CD14-positive monocyte (primary cell): ENCODE measurements around the gene PKN3. TPM values are rescaled to one million over a fixed set of nuclear protein-coding genes. Genes with fewer than 3 reads are reported as not detected.
"Not testable (repeated sequence)": the region's sequence is repeated elsewhere in the genome, so short reads cannot be mapped to it uniquely, and the experiment has no call there.

Experiments
- DNase-seq, 3 donors: peaks; one replicate each; pipeline ENCODE4 v3.0.0-alpha.2; 2011 to 2022
- H2AFZ ChIP-seq: 2 replicates; pipeline ENCODE4 v1.6.0; 2012; ENCODE audit warnings: mild to moderate bottlenecking, low read depth, low read length, inconsistent platforms; ENCODE audit not compliant: insufficient read depth, poor library complexity, severe bottlenecking
- H3K27ac ChIP-seq, 2 donors: 1 replicate in 1 of 2; 2 replicates in 1 of 2; pipeline ENCODE4 v1.5.1; 2012 to 2013; ENCODE audit warnings: low read length in 2 of 2, control low read depth in 1 of 2, inconsistent platforms in 1 of 2, low read depth in 1 of 2, mild to moderate bottlenecking in 1 of 2
- H3K27me3 ChIP-seq, 2 donors: one replicate each; pipeline versions ENCODE4 v1.6.0 to v1.6.1; 2011 to 2013; ENCODE audit warnings: low read length in 2 of 2; ENCODE audit not compliant: control insufficient read depth in 2 of 2, insufficient read depth in 2 of 2
- H3K36me3 ChIP-seq, 2 donors: replicated peaks in 1 of 2; 1 replicate in 1 of 2; 2 replicates in 1 of 2; pipeline versions ENCODE4 v1.5.1 to v1.6.1; 2012 to 2013; ENCODE audit warnings: low read length in 2 of 2, control low read depth in 1 of 2, inconsistent platforms in 1 of 2, mild to moderate bottlenecking in 1 of 2; ENCODE audit not compliant: insufficient read depth in 2 of 2, control insufficient read depth in 1 of 2
- H3K4me1 ChIP-seq, 2 donors: 1 replicate in 1 of 2; 2 replicates in 1 of 2; pipeline versions ENCODE4 v1.5.1 to v1.6.1; 2012 to 2013; ENCODE audit warnings: low read length in 2 of 2, control low read depth in 1 of 2, inconsistent platforms in 1 of 2, mild to moderate bottlenecking in 1 of 2, moderate library complexity in 1 of 2; ENCODE audit not compliant: insufficient read depth in 2 of 2, control insufficient read depth in 1 of 2
- H3K4me2 ChIP-seq: replicated peaks from 2 replicates; pipeline ENCODE3; 2012; ENCODE audit warnings: low read length, moderate library complexity, mild to moderate bottlenecking; ENCODE audit not compliant: poor library complexity, severe bottlenecking; ENCODE audit errors: extremely low read depth
- H3K4me3 ChIP-seq, 3 experiments: fragments of 200-600 bp in 1 of 3; sonication (generic) in 1 of 3; replicated peaks in 1 of 3; 1 replicate in 2 of 3; 2 replicates in 1 of 3; pipeline ENCODE4 v1.5.1; 2011 to 2013; ENCODE audit warnings: low read length in 3 of 3, mild to moderate bottlenecking in 3 of 3, control low read depth in 2 of 3, low read depth in 2 of 3, inconsistent platforms in 1 of 3, moderate library complexity in 1 of 3
- H3K79me2 ChIP-seq: 2 replicates; pipeline ENCODE4 v1.6.0; 2012; ENCODE audit warnings: mild to moderate bottlenecking, control low read depth, inconsistent platforms, low read length, moderate library complexity; ENCODE audit not compliant: insufficient read depth
- H3K9ac ChIP-seq: 2 replicates; pipeline ENCODE4 v1.6.0; 2017; ENCODE audit warnings: low read length, mild to moderate bottlenecking; ENCODE audit not compliant: insufficient read depth, poor library complexity, severe bottlenecking
- H3K9me3 ChIP-seq, 2 donors: replicated peaks in 1 of 2; 1 replicate in 1 of 2; 2 replicates in 1 of 2; pipeline versions ENCODE4 v1.5.1 to v1.6.1; 2012 to 2013; ENCODE audit warnings: low read length in 2 of 2, control low read depth in 1 of 2; ENCODE audit not compliant: control insufficient read depth in 1 of 2, insufficient read depth in 1 of 2
- H4K20me1 ChIP-seq: 2 replicates; pipeline ENCODE4 v1.6.0; 2012; ENCODE audit warnings: mild to moderate bottlenecking, low read length, control low read depth, moderate library complexity; ENCODE audit not compliant: insufficient read depth
- H3K27ac Mint-ChIP-seq, 7 donors: one replicate each; pipeline ENCODE4 v1.8.0; 2020; ENCODE audit warnings: mild to moderate bottlenecking in 7 of 7, mixed read lengths in 7 of 7, moderate library complexity in 6 of 7, inconsistent platforms in 2 of 7
- H3K27me3 Mint-ChIP-seq, 3 donors: one replicate each; pipeline ENCODE4 v1.8.0; 2021 to 2022; ENCODE audit warnings: low read depth in 3 of 3, mild to moderate bottlenecking in 3 of 3, mixed read lengths in 3 of 3, moderate library complexity in 3 of 3, inconsistent platforms in 1 of 3
- H3K36me3 Mint-ChIP-seq, 2 donors: one replicate each; pipeline ENCODE4 v1.8.0; 2020; ENCODE audit warnings: mixed read lengths in 2 of 2, inconsistent platforms in 1 of 2, mild to moderate bottlenecking in 1 of 2
- H3K4me1 Mint-ChIP-seq: one replicate; pipeline ENCODE4 v1.8.0; 2020; ENCODE audit warnings: mild to moderate bottlenecking, mixed read lengths
- H3K4me3 Mint-ChIP-seq, 2 donors: one replicate each; pipeline ENCODE4 v1.8.0; 2020; ENCODE audit warnings: mild to moderate bottlenecking in 2 of 2, mixed read lengths in 2 of 2, moderate library complexity in 1 of 2
- H3K9me3 Mint-ChIP-seq, 7 donors: one replicate each; pipeline ENCODE4 v1.8.0; 2020 to 2022; ENCODE audit warnings: mixed read lengths in 7 of 7, mild to moderate bottlenecking in 6 of 7, moderate library complexity in 6 of 7, inconsistent platforms in 2 of 7
- WGBS: methylation state at CpG from one replicate; pipeline ENCODE4 v1.1.5; 2013; ENCODE audit warnings: missing lambda C conversion rate; ENCODE audit not compliant: insufficient coverage; 5-methylcytosine and 5-hydroxymethylcytosine counted together
- intact Hi-C, 2 donors: fragments of 100-400 bp; cut with micrococcal nuclease; formaldehyde crosslinking; loops; one replicate each; pipeline versions ENCODE4 v1.15.0 to v1.15.1; 2023
- polyA plus RNA-seq, 3 donors: library from polyadenylated mRNA; depleted of rRNA in 1 of 3; unstranded in 2 of 3; stranded (reverse) in 1 of 3; fragments of 300-500 nt in 2 of 3; fragments of >200 nt in 1 of 3; fragmentation: Illumina TruSeq in 2 of 3; gene quantifications; 1 replicate in 2 of 3; 2 replicates in 1 of 3; pipeline ENCODE4 v1.2.3, GENCODE V29; 2012 to 2021
- TF ChIP-seq, protein P1 (sequence below): fragments of 200-600 bp; IDR thresholded peaks from one replicate; pipeline ENCODE4 v1.8.0; 2022; ENCODE audit warnings: antibody characterized with exemption, mild to moderate bottlenecking

PKN3 gene
- polyA plus RNA-seq, 3 donors: 0.11 to 0.49 (median 0.27) TPM

DNA sequence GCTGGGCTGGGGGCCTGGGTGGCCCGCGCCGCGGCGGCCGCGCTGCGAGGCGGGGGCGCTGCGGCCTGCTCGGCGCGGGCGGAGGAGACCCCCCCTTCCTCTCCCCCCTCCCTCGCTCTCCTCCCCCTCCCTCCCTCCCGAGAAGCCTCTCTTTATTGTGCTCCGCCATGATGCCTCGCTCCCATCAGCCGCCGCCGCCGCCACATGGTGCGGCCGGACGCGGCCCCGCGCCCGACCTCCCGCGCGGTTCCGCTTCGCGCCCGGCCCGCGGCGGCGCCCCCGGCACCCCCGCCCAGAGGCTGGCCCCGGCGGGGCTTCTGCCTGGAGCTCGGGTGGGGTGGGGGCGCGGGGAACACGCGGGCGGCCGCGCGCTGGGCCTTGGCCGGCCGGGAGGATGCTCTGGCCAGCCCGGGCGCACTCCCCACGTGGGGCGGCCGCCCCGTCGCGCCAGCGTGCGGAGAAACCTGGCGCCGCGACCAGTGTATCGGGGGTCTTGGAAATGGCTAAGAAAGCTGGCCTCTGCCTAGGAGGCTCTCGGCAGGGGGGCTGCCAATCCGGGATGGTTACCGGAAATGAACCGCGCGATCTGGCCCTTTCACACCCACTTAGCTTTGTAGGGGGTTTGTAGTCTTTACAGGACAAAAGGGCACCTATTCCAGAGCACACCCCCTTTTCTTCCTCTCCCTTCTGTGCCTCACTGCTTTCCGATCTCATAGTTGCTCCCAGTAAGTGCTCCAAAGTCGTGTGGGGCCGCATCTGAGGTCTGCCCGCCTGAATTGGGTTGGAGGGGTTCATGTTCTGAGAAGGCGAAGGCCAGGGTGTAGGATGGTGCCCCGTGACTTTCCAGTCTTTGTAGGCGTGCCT lies 12.3 kb upstream of the PKN3 start:
- Histone ChIP-seq H3K9me3 (peaks cover 0 to 3% of the 10 kb centered on the region in 2 donors), H3K4me2 (peak overlapping the region; percentile 96), H3K9ac (peak overlapping the region; percentile 69), H3K36me3 (peaks cover 34 to 36% of the 10 kb centered on the region in 2 donors), H4K20me1 (peaks cover 39% of the 10 kb centered on the region), H3K27me3 (no peaks in the 10 kb centered on the region), H2AFZ (no peak overlapping the region), H3K4me3 (peak overlapping the region; percentile 40 to 90 (median 90)), H3K4me1 (peaks cover 48 to 53% of the 10 kb centered on the region in 2 donors), H3K27ac (peak overlapping the region in 1 of 2 donors; percentile 76), H3K79me2 (peaks cover 70% of the 10 kb centered on the region)
- Mint-ChIP-seq H3K9me3 (peaks cover 0 to 6% (median 4%) of the 10 kb centered on the region in 7 donors), H3K27me3 (peaks cover 0 to 2% (median 0%) of the 10 kb centered on the region in 3 donors), H3K4me3 (peak overlapping the region; percentile 88 to 98), H3K36me3 (peaks cover 38 to 40% of the 10 kb centered on the region in 2 donors), H3K4me1 (peaks cover 49% of the 10 kb centered on the region), H3K27ac (peak overlapping the region in 6 of 7 donors; percentile 28 to 95 (median 64))
- TF ChIP-seq, protein P1, sequence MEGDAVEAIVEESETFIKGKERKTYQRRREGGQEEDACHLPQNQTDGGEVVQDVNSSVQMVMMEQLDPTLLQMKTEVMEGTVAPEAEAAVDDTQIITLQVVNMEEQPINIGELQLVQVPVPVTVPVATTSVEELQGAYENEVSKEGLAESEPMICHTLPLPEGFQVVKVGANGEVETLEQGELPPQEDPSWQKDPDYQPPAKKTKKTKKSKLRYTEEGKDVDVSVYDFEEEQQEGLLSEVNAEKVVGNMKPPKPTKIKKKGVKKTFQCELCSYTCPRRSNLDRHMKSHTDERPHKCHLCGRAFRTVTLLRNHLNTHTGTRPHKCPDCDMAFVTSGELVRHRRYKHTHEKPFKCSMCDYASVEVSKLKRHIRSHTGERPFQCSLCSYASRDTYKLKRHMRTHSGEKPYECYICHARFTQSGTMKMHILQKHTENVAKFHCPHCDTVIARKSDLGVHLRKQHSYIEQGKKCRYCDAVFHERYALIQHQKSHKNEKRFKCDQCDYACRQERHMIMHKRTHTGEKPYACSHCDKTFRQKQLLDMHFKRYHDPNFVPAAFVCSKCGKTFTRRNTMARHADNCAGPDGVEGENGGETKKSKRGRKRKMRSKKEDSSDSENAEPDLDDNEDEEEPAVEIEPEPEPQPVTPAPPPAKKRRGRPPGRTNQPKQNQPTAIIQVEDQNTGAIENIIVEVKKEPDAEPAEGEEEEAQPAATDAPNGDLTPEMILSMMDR: no peak
- under 1% methylated on average over 73 of the region's 83 CpGs for WGBS
- intact Hi-C loops: loop anchor here in 1 of 2 donors (2.0 kb wide), 1 partner anchor 35 kb away; no protein-coding TSS in a partner anchor
- DNase-seq: peak in 2 of 3 donors; percentile 16 to 51

DNA sequence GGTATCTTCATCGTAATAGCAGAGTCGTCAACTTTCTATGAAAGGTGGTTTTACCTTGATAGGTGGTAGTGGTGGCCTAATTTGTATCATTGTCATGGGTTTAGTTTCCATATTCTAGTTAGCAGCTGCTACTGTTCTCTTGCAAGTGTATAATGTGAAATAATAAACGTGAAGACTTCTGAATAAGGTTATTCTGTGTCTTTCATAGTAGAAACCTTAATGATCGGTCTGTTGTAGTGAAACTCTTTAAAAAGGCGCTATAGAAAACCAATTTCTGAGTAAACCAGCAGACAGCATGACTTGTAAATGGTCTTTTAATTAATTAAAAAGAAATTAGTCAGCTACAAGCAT lies 11.6 kb upstream of the PKN3 start:
- Histone ChIP-seq H3K27me3 (no peaks in the 10 kb centered on the region), H3K4me1 (peaks cover 42 to 47% of the 10 kb centered on the region in 2 donors), H3K27ac (peak overlapping the region in 1 of 2 donors; percentile 76), H4K20me1 (peaks cover 39% of the 10 kb centered on the region), H3K4me3 (peak overlapping the region; percentile 40 to 90 (median 90)), H3K9ac (peak overlapping the region; percentile 69), H3K4me2 (peak overlapping the region; percentile 96), H3K79me2 (peaks cover 64% of the 10 kb centered on the region), H2AFZ (no peak overlapping the region), H3K9me3 (peaks cover 0 to 3% of the 10 kb centered on the region in 2 donors), H3K36me3 (peaks cover 36 to 40% of the 10 kb centered on the region in 2 donors)
- DNase-seq: no peak
- intact Hi-C loops: no loop called here
- Mint-ChIP-seq H3K27ac (peak overlapping the region in 5 of 7 donors; percentile 28 to 95 (median 75)), H3K27me3 (peaks cover 0 to 2% (median 0%) of the 10 kb centered on the region in 3 donors), H3K4me1 (peaks cover 43% of the 10 kb centered on the region), H3K4me3 (peak overlapping the region; percentile 88 to 98), H3K9me3 (peaks cover 0 to 5% (median 4%) of the 10 kb centered on the region in 7 donors), H3K36me3 (peaks cover 40 to 42% of the 10 kb centered on the region in 2 donors)
- WGBS: 20% methylated on average over 4 of the region's 5 CpGs
- TF ChIP-seq, protein P1: no peak

DNA sequence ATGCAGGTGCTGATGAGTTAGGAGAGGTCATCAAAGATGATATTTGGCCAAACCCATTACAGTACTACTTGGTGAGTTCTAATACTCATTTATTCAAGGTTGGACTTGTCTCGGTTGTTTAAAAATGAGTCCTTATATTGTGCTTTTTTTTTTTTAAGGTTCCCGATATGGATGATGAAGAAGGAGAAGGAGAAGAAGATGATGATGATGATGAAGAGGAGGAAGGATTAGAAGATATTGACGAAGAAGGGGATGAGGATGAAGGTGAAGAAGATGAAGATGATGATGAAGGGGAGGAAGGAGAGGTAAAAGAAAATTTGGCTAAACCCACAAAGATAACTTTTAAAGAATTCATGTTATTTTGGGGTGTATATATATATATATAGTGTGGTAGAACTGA lies 8.6 kb upstream of the PKN3 start:
- Histone ChIP-seq H3K36me3 (peaks cover 47 to 57% of the 10 kb centered on the region in 2 donors), H4K20me1 (peaks cover 44% of the 10 kb centered on the region), H3K79me2 (peaks cover 40% of the 10 kb centered on the region), H3K4me1 (peaks cover 14 to 16% of the 10 kb centered on the region in 2 donors)
- H3K4me2 ChIP-seq, intact Hi-C loops, DNase-seq, H3K27me3 Mint-ChIP-seq, H3K4me3 ChIP-seq, H2AFZ ChIP-seq, H3K27me3 ChIP-seq, H3K9ac ChIP-seq, H3K9me3 ChIP-seq, H3K4me3 Mint-ChIP-seq, H3K9me3 Mint-ChIP-seq, H3K27ac ChIP-seq: not testable (repeated sequence)
- no CpG with 5 or more reads among the region's 3 CpGs for WGBS
- H3K36me3 Mint-ChIP-seq: peaks cover 49 to 53% of the 10 kb centered on the region in 2 donors
- H3K27ac Mint-ChIP-seq: peak overlapping the region in 1 of 7 donors; percentile 3
- peaks cover 15% of the 10 kb centered on the region for H3K4me1 Mint-ChIP-seq
